Stimulated activated CD8-positive, alpha-beta memory T cell treated with anti-CD3 and anti-CD28 coated beads, Interleukin-7, amount 100 ng/mL, for 48 hours (primary cell): Measurements from ENCODE around the gene IP6K1.
"Not testable (repeated sequence)": the region's sequence is repeated elsewhere in the genome, so short reads cannot be mapped to it uniquely, and the experiment has no call there.

Source experiments
- DNase-seq, 2 donors: peaks; one replicate each; pipeline ENCODE4 v3.0.0-alpha.2; 2020; ENCODE audit warnings: low read depth in 1 of 2; ENCODE audit errors: extremely low read depth in 1 of 2

IP6K1 gene

DNA sequence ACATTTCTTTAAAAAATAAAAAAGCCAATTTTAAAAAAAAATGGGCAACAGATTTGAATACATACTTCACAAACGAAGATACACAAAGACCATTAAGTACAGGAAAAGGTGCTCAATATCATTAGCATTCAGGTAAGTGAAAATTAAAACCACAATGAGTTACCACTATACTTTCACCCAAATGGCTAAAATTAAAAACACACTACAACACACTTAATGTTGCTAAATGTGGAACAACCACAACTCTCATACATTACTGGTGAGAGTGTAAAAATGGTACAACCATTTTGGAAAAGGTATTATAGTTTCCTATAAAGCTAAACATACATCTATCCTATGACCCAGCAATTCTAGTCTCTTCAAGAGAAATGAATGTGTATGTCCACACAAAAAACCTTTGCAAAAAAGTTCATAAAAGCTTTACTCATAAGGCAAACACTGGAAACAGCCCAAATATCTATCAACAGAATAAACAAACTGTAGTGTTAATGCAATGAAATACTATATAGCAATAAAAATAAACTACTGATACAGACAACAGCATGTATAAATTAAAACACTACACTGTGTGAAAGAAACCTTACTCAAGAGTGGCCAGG, 14.9 kb downstream of the IP6K1 start:
- no peak for DNase-seq

- DNase-seq, result no peak
These were observed 16.4 kb downstream of the IP6K1 start for GRCh38 chr3:49769926-49770325.

GRCh38 chr3:49769286-49769915, 16.9 kb downstream of the IP6K1 start:
- no peak for DNase-seq

DNA sequence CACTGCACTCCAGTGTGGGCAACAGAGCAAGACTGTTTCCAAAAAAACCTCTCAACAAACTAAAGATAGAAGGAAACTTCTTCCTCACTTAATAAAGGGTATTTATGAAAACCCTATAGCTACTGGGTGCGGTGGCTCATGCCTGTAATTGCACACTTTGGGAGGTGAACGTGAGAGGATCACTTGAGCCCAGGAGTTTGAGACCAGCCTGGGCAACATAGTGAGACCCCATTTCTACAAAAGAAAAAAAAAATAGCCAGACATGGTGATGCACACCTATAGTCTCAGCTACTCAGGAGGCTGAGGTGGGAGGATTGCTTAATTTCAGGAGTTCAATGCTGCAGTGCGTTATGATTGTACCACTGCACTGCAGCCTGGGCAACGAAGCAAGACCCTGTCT, 22.4 kb downstream of the IP6K1 start:
- no peak for DNase-seq

DNA sequence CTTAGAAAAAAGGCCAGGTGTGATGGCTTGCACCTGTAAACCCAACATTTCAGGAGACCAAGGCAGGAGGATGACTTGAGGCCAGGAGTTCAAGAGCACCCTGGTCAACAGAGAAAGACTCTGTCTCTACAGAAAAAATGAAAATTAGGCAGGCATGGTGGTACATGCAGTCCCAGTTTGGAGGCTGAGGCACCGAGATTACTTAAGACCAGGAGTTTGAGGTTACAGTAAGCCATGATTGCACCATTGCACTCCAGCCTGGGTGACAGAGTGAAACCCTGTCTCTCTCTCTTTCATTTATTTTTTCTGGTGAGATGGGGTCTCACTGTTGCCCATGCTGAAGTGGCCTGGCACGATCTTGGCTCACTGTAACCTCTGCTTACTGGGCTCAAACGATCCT, 24.7 kb downstream of the IP6K1 start:
- no peak for DNase-seq

DNA sequence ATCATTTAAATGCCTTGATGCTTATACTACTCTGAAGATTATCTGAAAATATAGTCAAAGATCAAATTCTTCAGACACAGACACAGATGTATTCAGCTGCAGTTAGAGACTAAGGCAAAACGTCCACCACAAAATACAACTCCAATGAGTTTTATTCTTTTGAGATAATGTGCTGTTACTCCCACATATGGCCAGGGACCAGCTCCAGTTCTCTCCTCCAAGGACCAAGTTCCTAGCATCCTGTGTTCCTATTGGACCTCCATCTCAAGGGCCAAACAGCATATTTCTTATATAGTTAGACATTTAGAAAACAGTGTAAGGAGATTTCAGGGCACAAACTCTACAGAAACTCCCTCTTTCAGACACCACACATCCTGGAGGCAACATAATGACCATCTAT, 27.1 kb downstream of the IP6K1 start:
- no peak for DNase-seq

DNA sequence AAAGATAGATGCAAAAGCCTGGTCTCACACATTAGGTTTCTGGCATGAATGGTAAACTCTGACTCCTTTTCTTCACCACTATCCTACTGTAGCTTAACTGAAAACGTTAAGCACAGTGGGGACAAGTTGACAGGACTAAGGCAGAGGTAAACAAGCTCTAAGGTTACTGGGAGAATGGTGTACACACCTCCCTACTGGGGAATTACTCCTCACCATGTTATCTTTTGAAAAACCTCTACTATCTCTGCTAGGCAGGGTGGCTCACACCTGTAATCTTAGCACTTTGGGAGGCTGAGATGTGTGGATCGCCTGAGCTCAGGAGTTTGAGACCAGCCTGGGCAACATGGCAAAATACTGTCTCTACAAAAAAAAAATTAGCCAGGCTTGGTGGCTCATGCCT, 29.1 kb downstream of the IP6K1 start:
- DNase-seq, result no peak

DNA sequence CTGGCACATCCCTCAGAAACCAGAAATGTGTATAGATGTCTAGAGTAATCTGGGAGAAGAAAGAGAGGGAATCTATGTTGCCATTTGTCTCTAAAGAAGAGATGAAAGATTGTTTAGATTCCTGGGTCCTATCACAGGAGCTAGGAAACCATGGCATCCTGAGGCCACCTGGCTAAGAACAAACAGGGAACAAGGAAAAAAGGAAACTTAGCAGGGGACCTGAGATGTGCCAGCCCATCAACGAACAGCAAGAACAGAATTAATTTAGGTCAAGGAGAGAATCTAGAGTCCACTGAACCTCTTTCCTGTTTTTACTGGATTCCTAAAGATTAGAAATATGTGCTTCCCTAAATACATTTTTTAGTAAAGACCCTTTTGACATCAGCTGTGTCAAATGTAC, 30.3 kb downstream of the IP6K1 start:
- no peak for DNase-seq

GRCh38 chr3:49754536-49754935, 31.8 kb downstream of the IP6K1 start:
- no peak for DNase-seq

DNA sequence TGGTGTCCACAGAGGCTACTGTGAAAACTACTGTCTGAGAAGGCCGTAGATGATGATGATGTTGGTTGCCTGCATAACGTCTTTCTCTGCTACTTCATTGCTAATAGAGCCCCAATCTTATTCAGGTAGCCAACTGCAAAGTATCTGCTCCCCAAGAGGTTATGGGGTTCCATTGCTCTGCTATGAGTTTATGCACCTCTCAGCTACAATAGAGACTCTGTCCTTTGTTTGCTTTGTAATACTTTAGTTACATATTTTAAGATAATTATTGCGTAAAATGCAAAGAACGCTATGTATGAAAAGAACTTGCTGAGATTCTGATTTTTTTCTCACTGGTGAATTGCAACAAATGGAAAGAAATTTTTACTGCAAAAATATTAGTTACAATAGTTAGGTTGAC, 34.8 kb downstream of the IP6K1 start:
- no peak for DNase-seq

DNA sequence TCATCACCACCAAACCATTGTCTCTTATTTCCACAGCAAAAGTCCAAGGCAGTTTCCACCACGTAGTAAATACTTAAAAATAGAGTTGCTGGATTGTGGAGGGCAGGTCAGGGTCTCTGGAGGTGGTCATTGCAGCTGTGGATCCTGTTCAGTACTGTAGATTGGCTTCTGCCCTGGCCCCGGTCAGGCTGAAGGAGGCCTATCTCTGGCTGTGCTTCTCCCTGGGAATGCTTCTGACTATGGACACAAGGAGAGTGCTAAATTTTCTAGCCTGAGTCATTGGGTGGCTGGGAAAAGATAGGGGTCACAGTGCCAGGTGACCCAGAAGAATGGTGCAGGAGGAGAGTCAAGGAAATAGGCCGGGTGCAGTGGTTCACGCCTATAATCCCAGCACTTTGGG, 36.3 kb downstream of the IP6K1 start:
- DNase-seq, result no peak

GRCh38 chr3:49748874-49749273, 37.5 kb downstream of the IP6K1 start:
- not testable (repeated sequence) for DNase-seq

GRCh38 chr3:49747792-49748480, 38.4 kb downstream of the IP6K1 start:
- DNase-seq, result no peak

GRCh38 chr3:49745986-49746385, 40.4 kb downstream of the IP6K1 start:
- no peak for DNase-seq

- DNase-seq, result no peak
These were observed 45.9 kb downstream of the IP6K1 start for GRCh38 chr3:49740427-49740826.

- no peak for DNase-seq
These were observed 48.2 kb downstream of the IP6K1 start for GRCh38 chr3:49738067-49738713.

- no peak for DNase-seq
These were observed 51.6 kb downstream of the IP6K1 start for GRCh38 chr3:49734752-49735151.

- no peak for DNase-seq
These were observed 52.8 kb downstream of the IP6K1 start for GRCh38 chr3:49733551-49733950.

- DNase-seq, result no peak
These were observed 53.7 kb downstream of the IP6K1 start for GRCh38 chr3:49732597-49732996.

- no peak for DNase-seq
These were observed 56.3 kb downstream of the IP6K1 start for GRCh38 chr3:49729966-49730609.

DNA sequence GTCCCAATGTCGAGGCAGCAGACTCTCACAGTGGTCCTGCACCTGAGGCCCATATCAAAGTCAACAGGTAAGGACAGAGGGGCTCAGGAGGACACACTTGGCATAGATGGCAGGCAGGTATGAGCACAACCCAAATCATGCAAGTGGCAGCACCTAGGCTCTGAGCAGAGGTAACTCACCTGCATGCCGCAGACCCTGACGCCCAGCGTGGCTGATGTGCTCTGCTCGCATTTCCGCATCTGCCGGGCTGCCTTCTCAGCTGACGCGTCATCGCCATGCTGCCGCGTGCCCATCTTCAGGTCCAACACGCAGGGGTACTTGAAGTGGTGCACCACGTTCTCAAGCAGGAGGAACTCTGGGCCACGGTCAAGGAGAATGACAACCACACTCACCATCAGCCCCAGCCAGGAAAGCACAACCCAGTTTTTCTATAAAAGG, 58.4 kb downstream of the IP6K1 start:
- DNase-seq, result no peak
